Smooth muscle cell of the brain vasculature (primary cell): ENCODE results near the gene POC1A.
"Not testable (repeated sequence)": the region's sequence is repeated elsewhere in the genome, so short reads cannot be mapped to it uniquely, and the experiment has no call there.

Source experiments
- DNase-seq: peaks from one replicate; pipeline ENCODE4 v3.0.0-alpha.2; 2012; ENCODE audit warnings: low read depth, low spot score

The POC1A gene

GRCh38 chr3:52047295-52047960, 106.8 kb downstream of the POC1A start:
- no peak for DNase-seq

GRCh38 chr3:52046902-52047239, 107.4 kb downstream of the POC1A start:
- no peak for DNase-seq

GRCh38 chr3:52046186-52046901, 107.9 kb downstream of the POC1A start:
- DNase-seq: peak; percentile 58

- DNase-seq: no peak
Measured at GRCh38 chr3:52044869-52045619, 109.2 kb downstream of the POC1A start.

- no peak for DNase-seq
Measured at GRCh38 chr3:52043750-52044149, 110.5 kb downstream of the POC1A start.

- not testable (repeated sequence) for DNase-seq
Measured at GRCh38 chr3:52043039-52043438, 111.2 kb downstream of the POC1A start.

GRCh38 chr3:52041118-52041731, 113.0 kb downstream of the POC1A start:
- no peak for DNase-seq

GRCh38 chr3:52040600-52040999, 113.6 kb downstream of the POC1A start:
- no peak for DNase-seq

GRCh38 chr3:52039846-52040245, 114.4 kb downstream of the POC1A start:
- no peak for DNase-seq

- no peak for DNase-seq
Measured at GRCh38 chr3:52039426-52039825, 114.8 kb downstream of the POC1A start.

GRCh38 chr3:52038227-52038626, 116.0 kb downstream of the POC1A start:
- no peak for DNase-seq

GRCh38 chr3:52037291-52037690, 116.9 kb downstream of the POC1A start:
- DNase-seq: no peak

GRCh38 chr3:52036829-52037228, 117.4 kb downstream of the POC1A start:
- DNase-seq: no peak

GRCh38 chr3:52036222-52036694, 118.0 kb downstream of the POC1A start:
- no peak for DNase-seq

GRCh38 chr3:52034651-52035050, 119.6 kb downstream of the POC1A start:
- DNase-seq: no peak

- DNase-seq: no peak
Measured at GRCh38 chr3:52034212-52034611, 120.0 kb downstream of the POC1A start.

- not testable (repeated sequence) for DNase-seq
Measured at GRCh38 chr3:52033748-52034147, 120.5 kb downstream of the POC1A start.

- no peak for DNase-seq
Measured at GRCh38 chr3:52032702-52033408, 121.4 kb downstream of the POC1A start.

- no peak for DNase-seq
Measured at GRCh38 chr3:52031896-52032295, 122.3 kb downstream of the POC1A start.

- no peak for DNase-seq
Measured at GRCh38 chr3:52030714-52031310, 123.4 kb downstream of the POC1A start.

GRCh38 chr3:52029535-52029934, 124.7 kb downstream of the POC1A start:
- DNase-seq: no peak
